22Rv1 (cell line): ENCODE data around the gene TMSB4Y.

Source experiments
- H3K27ac ChIP-seq: fragments of 450-650 bp; 2 replicates; pipeline ENCODE4 v1.5.1; 2017
- ZFX ChIP-seq: fragments of 450-650 bp; IDR thresholded peaks from 2 replicates; pipeline ENCODE4 v1.6.1; 2017; ENCODE audit warnings: antibody characterized with exemption, borderline replicate concordance
- TF ChIP-seq, protein P1 (sequence below): fragments of 450-650 bp; IDR thresholded peaks from 2 replicates; pipeline ENCODE4 v1.5.1; 2017; ENCODE audit warnings: mild to moderate bottlenecking

TMSB4Y gene

DNA sequence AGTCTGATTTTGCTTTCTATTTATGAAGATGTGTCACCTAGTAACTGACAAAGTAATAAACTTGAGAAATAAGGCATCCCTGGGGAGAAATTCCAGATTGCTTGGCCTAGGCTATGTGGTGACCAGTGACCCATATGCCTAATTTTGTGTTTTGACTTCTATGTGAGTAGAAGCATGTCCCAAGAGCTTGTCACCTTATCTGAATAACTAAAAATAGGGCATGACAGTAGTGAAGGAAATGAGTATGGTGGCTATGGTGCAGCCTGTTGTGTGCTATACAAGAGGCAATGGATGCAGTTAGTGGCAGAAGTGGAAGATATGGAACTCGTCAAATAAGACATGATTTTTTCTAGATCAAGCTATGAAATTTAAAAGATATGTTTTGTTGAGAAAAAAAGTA lies 15.3 kb downstream of the TMSB4Y start:
- TF ChIP-seq, protein P1, sequence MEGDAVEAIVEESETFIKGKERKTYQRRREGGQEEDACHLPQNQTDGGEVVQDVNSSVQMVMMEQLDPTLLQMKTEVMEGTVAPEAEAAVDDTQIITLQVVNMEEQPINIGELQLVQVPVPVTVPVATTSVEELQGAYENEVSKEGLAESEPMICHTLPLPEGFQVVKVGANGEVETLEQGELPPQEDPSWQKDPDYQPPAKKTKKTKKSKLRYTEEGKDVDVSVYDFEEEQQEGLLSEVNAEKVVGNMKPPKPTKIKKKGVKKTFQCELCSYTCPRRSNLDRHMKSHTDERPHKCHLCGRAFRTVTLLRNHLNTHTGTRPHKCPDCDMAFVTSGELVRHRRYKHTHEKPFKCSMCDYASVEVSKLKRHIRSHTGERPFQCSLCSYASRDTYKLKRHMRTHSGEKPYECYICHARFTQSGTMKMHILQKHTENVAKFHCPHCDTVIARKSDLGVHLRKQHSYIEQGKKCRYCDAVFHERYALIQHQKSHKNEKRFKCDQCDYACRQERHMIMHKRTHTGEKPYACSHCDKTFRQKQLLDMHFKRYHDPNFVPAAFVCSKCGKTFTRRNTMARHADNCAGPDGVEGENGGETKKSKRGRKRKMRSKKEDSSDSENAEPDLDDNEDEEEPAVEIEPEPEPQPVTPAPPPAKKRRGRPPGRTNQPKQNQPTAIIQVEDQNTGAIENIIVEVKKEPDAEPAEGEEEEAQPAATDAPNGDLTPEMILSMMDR, result no peak
- no peak for TF ChIP-seq ZFX
- H3K27ac ChIP-seq, result no peak overlapping the region

DNA sequence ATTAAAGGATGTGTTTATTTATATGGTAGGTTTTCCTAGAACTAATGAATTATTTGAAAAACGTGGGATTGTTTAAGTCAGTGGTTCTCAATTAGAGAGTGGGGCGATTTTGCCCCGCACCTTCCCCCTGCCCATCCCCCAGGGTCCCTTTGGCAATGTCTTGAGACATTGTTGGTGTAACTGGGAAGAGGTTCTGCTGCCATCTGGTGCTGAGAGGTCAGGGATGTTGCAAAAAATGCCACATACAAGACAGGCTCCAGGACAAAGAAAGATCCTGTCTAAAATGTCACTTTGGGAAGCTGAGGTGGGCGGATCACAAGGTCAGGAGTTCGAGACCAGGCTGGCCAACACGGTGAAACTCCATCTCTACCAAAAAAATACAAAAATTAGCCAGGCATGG lies 25.8 kb downstream of the TMSB4Y start:
- no peak overlapping the region for H3K27ac ChIP-seq
- TF ChIP-seq, protein P1, result peak; percentile 20; the same call in 1 of the 2 replicates
- no peak for TF ChIP-seq ZFX

DNA sequence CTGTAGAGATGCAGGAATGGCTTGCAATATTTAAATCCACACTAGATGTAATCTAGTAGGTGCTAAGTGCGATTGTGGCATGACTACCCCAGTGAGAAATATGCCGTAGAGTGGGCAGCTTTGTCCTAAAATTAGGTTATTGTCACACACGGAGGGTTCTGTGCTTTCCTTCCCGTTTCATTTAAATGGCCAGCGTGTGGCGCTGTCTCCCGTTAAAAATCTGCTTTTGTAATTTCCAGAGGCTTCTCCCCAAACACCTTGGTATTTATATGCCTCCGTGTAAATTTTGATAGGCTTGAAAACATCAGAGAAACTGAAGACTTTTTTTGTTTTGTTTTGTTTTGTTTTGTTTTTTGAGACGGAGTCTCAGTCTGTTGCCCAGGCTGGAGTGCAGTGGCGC lies 34.9 kb downstream of the TMSB4Y start:
- TF ChIP-seq, protein P1, result peak; percentile 69
- TF ChIP-seq ZFX, result no peak
- no peak overlapping the region for H3K27ac ChIP-seq

DNA sequence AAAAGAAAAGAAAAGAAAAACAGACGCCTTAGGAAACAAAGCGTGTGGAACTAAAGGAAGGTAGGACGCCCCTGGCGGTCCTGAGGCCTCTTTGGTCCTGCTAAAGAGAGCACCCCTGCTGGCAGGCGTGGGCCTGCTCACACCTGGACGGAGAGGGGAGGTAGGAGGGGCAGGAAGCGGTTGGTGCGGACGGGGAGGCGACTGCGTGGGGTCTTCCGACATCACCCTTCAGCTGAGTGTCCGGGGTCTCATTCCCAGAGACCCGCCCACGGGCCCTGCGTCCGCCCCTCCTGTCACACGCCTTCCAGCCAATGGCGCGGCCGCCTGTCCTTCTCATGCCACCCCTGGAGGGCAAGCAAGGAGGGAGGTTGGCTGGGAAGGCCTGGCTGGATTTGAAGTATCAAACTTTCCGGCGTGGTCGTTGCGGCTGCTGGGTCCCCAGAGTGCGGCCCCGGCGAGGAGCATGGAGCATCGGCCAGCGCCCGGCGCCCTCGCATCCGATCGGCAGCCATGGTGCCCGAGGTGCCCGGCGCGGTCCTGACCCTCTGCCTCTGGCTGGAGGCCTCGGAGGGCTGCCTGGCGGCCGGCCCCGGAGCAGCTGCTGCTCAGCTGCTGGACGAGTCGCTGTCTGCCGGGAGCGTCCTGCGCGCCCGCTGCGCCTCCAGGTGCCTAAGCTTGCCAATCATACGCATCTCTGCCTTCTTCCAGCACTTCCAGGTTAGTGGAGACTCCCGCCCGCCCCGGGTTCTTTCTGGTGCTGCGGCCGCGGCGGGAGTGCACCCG lies 47.8 kb downstream of the TMSB4Y start:
- peak overlapping the region; percentile 58 for H3K27ac ChIP-seq
- no peak for TF ChIP-seq ZFX
- TF ChIP-seq, protein P1, result peak; percentile 63

DNA sequence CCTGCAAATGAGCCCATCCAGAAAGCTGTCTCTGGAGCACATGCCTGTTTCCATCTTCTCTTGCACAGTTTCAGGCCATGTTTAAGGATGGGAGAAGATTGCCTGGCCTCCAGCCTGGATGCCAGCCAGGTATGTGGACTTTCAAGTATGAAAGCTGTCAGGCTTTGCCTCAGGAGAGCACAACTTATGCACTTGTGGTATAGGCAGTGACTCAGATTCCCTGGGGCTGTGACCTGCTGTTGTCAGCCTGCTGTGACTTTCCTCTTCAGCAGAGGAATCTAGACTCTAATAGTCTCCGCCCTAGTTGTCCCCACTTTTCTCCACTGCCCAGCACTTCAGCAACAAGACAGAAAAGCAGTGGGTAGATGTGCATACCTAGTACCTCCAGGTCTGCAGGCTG lies 51.0 kb downstream of the TMSB4Y start:
- TF ChIP-seq ZFX, result no peak
- TF ChIP-seq, protein P1, result no peak

More for the DNA sequence above, 51.0 kb downstream of the TMSB4Y start:
- H3K27ac ChIP-seq, result no peak overlapping the region
